Measurements from ENCODE around the gene EVC2.

GRCh38 chr4:5749568-5749967 lies 41.2 kb upstream of the EVC2 start:
- TF ChIP-seq CTCF (conservative IDR thresholded peaks at IDR 0.05; ENCODE audit: low read depth, low read length) (no peak), EZH2 (IDR thresholded peaks at IDR 0.05; ENCODE audit: borderline replicate concordance, low read depth, low read length, poor library complexity, severe bottlenecking) (no peak)
